ENCODE data around the gene DNAJA3.

DNAJA3 gene

DNA sequence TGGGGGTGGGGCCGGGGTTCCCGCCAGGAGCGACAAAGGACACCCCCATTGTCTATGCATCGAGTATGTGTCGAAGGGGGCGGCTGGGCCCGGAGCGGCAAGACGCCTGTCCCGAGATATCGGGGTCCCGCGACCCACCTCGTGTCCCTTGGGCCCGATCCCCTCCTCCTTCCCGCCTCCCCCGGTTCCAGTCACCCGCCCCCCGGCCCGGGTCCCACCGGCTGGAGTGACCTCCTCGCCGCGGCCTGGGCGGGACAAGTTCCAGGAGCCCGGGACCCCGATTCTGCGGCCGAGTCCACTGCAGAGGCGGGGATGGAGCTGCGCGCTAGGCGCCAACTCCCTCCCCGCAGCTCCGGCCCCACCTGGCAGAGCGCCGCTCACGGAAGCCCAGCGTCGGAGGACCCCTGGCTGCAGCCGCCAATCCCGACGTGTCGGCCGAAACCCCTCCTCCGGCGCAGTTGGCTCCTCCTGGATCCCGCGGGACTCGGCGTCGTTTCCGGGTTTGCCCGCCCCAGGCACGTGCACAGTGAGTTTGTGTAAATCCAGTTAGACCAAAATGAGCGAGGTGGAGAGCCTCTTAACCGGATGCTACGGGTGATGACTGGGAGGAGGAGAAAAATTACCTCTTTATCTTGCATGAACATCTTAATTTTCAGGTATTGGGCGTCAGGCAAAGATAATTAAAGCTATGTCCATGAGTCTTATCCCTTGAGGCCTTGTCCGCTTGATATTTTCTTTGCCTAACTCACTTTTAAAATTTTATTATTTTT, 48.7 kb downstream of the DNAJA3 start, which contains the start of gene NMRAL1:
Gene NMRAL1, minus strand, starts transcription at position 434 of the 770 bp plus-strand sequence. CDS start 493 bp downstream, outside the sequence.
- peak; percentile 74 to 88 for DNase-seq (ENCODE audit: low read depth in 2 of 2)

DNA sequence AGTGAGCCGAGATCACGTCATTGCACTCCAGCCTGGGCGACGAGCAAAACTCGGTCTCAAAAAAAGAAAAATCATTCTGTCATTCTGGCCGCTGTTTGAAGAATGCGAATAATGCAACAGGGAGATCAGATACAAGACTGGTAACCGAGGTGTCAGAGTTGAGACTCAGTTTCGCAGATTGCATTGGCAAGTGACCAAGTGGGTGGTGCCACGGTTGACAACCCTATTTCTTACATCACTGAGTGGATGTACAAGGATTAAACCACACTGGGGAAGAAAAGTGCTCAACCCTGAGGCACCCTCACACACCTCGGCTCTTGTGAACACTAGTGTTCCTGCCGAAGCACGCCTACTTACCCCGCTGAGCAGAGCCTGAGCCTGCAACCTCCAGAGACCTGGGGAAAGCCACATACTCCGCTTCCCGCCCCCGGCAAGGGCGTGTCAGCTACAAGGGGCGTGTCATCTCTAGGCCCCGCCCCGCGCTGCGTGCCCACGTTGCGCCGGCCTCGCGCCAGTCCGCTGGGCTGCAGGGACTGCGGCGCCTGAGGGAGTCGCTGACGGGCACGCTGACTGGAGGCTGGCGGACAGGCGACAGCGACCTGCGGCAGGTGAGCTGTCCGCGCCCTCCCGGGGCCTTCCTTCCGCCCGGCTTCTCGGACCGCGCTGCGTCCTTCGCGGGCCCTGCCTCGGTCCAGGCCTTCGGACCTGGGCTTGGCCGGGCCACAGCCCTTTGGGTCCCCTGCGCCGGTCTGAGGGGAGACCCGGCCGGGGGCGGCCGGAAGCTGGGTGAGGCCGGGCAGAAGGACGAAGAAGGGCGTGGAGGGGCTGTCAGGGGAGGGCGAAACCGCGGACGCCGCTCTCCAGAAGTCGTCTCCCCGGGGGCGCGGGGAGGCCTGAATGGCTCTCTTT, 50.5 kb downstream of the DNAJA3 start, which contains the start of gene HMOX2:
Gene HMOX2, plus strand, starts transcription at position 519 of the 909 bp plus-strand sequence. CDS start 29,127 bp downstream, outside the sequence.
- DNase-seq (ENCODE audit: low read depth in 2 of 2) = peak; percentile 92 to 93

DNA sequence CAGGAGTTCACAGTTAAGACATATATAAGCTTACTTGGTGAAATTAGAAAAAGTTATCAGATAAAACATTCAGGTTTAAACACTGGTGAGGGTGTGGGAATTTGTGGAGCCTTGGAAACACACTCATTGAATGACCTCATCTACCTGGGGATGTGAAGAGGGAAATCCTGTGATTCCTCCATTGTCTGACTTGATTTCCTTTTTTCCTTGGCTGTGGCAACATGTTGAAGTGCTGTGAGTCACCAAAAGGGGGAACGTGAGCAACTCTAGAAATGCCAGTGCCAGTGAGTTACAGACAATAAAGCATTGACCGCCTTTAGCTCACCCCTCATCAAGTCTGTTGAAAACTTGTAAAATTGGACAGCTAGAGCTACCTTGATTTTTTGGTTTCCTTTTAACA, 52.3 kb downstream of the DNAJA3 start:
- no peak for DNase-seq (ENCODE audit: low read depth in 2 of 2)

DNA sequence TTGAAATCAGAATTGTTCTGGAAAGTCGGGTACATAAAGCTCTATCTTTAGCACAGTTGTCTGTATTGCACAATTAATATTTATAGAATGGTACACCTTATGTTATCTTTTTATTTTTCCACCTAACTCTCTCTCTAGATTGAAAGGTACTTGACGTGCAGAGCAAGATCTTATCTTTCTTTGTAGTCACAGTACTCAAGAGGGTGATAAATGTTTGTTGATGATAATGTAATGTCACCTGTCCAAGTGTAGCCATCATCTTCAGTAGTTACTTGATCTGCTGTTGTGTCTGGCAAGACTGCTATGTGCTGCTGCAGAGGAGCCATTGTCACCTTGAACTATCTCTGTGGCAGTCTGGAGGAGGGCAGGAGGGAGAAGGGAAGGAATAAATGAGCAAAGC, 55.9 kb downstream of the DNAJA3 start:
- DNase-seq (ENCODE audit: low read depth in 2 of 2) = no peak

DNA sequence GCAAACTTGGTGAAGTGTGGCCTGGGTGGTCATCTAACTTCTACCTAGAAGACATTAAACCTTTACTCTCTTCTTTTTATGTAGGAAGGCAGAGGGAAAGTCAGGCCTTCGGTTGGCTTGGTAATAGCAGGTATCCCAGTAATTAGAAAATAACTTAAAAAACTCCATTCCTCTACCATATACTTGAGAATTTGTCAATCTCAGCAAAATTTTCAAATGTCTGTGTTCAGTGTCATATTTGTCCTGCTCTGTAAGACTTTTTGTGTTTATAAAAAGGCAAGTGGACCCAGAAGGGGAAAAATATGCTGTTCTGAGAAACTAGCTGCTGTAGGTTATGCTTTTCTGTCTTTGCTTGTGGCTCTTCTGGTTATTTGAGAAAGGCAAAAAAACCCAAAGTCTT, 56.3 kb downstream of the DNAJA3 start:
- no peak for DNase-seq (ENCODE audit: low read depth in 2 of 2)

DNA sequence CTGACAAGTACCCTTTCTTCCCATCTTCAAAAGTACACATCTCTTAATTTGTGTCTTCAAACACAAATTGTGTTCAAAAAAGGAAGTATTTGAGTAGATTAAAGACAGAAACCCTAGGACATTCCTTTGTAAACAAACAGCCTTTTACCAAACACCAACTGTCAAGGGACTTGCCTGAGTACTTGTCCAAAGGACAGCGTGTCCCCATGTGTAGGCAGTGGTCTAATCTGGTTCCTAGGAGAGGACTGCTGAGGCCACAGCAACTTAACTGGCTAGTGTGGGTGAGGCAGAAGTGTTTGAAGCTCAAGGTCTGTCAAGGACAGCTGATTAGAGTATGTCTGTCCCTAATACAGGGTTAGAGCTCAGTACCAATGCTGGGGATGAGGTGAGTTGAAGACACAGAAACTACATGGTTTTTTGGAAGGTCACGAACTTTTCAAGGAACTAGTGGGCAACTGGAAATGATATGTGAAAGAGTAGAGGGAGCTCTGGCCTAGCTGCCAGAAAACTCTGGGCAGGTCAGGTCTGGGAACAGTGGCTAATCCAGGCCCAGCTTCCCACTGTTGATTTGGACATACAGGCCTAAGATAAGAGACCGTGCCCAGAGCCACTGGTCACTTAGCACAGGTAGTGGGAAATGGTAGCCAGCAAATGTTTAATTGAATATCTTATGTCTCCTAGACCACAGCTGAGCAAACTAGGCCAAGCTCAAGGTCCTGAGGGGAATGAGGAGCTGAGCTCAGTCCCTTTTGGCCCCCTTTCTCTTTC, 60.6 kb downstream of the DNAJA3 start:
- no peak for DNase-seq (ENCODE audit: low read depth in 2 of 2)

DNA sequence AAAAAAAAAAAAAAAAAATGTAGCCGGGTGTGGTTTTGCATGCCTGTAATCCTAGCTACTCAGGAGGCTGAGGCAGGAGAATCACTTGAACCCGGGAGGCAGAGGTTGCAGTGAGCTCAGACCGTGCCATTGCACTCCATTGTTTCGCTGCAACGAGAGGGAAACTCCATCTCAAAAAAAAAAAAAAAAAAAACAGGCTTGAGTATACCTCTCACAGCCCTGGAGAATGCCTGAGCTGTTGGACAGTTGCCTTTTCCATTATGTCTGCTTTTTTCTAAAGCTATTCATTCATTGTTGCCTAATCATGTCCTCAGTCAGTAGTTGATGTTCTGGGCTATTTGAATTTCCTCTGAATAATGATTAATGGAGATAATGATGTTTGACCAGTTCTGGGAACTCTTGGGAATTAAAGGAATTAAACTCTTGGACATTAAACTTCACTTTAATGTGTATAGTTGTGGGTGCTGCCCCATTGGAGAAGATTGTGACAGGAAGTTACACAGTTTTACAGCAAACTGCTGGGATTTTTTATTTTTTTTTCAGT, 62.4 kb downstream of the DNAJA3 start:
- DNase-seq (ENCODE audit: low read depth in 2 of 2) = no peak

DNA sequence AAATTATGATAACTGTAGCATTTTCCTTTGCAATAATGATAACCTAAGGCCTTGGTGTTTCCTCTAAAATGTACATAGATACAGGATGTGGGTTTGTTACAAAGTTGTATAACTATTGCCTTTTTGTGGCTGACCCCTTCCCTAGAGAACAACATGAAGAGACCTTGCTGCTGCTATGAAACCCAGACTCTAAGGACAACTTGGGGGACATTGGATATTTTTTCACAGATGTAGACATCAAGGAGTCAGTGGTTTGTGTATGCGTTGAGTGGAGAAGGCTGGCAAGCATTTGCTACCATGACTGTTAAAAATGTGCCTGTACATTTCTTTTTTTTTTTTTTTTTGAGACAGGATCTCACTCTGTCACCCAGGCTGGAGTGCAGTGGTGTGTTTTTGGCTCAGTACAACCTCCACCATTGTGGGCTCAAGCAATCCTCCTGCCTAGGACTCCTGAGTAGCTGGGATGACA, 62.9 kb downstream of the DNAJA3 start:
- DNase-seq (ENCODE audit: low read depth in 2 of 2) = no peak

DNA sequence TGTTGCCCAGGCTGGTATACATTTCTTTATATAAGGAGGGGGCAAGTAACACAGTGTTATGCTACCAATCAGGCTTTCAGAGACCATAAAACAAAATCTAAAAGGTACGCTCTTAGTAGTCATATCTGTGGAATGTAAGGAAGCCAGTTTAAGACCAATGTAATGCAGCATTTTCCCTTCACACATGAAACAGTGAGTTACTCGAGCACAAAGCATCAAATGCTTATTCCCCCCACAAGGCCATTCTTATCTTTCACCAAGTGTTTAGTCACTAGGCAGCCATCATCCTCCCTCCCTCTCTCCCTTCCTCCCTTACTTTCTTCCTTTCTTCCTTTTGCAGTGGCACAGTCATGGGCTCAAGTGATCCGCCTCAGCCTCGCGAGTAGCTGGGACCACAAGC, 63.4 kb downstream of the DNAJA3 start:
- no peak for DNase-seq (ENCODE audit: low read depth in 2 of 2)

DNA sequence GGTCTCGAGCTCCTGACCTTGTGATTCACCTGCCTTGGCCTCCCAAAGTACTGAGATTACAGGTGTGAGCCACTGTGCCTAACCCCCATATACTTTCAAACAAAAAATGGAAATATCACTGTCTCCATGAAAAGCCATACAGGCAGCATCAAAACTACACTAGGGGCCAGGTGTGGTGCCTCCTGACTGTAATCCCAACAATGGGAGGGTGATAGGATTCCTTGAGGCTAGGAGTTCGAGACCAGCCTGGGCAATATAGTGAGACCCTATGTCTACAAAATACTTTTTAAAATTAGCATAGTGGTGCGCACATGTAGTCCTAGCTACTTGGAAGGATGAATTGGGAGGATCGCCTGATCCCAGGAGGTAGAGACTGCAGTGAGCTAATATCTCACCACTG, 66.2 kb downstream of the DNAJA3 start:
- DNase-seq (ENCODE audit: low read depth in 2 of 2) = no peak

DNA sequence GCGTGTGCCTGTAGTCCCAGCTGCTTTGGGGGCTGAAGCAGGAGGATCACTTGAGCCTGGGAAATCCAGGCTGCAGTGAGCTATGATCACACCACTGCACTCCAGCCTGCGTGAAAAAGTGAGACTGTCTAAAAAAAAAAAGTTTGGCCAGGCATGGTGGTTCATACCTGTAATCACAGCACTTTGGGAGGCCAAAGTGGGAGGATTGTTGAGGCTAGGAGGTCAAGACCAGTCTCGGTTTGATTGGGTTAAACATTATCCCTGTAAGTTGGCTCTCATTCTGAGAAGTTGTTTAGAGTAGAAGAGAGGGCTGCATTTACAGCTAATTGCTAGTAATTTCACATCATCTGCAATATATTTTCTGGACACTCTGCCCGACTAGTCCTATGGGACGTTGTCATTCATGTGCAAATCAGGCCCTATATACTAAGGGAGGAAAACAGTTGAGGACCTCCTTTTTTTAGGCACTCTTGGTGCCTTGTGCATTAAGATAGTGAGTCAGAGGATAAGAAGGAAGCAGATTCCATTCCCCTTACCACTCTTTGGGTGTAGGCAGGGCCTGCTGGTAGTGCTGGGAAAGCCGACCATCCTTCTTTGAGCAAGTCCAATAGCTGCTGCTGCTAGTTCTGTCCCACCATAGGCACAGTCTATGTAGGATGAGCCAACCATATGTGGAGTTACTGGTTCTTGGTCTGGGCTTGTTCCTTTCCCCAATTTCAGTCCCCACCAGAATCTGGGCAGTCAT, 69.2 kb downstream of the DNAJA3 start:
- no peak for DNase-seq (ENCODE audit: low read depth in 2 of 2)

DNA sequence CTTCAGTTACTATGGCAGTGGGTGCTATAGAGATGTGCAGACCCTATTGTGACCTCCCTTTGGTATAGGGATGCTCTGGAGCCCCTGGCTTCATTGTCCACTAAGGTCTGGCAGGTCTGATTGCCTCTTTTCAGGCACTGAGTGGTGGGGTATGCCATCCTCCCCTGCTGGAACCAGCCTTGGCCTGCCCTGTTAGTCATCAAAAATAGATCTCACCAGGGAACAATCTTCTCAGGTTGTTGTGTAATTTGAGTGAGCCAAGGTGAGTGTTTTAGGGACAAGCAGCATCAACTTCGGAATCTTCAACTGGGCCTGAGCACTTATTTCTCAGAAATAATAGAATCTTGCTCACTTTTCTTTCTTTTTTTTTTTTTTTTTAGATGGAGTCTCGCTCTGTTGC, 70.1 kb downstream of the DNAJA3 start:
- no peak for DNase-seq (ENCODE audit: low read depth in 2 of 2)

DNA sequence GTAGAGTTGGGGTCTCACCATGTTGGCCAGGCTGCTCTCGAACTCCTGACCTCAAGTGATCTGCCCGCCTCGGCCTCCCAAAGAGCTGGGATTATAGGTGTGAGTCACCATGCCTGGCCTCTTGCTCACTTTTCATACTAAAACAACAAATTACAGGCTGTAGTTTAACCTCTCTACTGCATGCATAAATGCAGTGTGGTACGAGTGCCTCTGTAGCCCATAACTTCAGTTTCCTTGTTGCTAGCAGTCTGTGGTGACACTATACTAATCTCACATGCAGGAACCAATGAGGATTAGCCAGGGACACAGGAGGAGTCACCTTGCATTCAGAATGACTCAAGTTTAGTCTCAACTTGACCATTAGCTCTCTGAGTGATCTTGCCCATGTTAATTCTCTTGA, 70.6 kb downstream of the DNAJA3 start:
- no peak for DNase-seq (ENCODE audit: low read depth in 2 of 2)

DNA sequence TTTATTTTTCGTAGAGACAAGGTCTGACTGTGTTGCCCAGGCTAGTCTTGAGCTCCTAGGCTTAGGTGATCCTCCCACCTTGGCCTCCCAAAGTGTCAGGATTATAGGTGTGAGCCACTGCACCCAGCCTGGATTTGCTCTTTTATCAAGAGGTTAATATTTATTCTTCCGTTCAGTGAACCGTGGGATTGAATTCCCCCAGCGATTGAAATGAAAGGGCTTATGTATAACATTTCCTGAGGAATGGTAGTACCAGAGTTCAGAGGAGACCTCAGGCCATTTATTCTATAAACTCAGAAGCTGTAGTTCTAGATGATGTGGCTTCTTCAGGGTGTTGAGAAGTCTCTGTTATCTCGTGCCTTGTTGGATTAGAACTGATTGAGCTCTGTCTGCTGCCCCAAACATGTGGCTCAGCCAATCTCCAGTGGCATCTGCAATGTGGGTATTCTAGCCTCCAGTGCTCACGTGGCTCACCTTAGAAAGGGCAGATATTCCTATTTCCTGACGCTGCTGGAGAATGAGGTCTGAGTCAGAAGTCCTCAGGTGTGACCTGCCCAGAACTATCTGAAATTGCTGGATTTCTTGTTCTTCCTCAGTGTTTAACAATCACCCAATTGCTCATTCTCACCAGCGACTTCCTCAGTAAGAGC, 73.0 kb downstream of the DNAJA3 start:
- no peak for DNase-seq (ENCODE audit: low read depth in 2 of 2)

DNA sequence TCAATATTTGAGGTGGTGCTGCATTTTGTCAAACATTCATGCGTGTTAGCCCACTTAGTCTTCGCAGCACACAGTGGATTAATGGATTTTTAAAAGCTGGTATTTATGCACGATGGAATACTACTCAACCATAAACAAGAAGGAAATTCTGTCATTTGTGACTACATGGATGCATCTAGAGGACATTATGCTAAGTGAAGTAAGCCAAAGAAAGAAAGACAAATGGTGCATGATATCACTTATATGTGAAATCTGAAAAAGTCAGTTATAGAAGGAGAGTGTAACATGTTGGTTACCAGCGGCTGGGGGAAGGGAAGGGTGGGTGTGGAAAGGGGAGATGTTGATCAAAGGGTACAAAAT, 73.5 kb downstream of the DNAJA3 start:
- DNase-seq (ENCODE audit: low read depth in 2 of 2) = no peak

DNA sequence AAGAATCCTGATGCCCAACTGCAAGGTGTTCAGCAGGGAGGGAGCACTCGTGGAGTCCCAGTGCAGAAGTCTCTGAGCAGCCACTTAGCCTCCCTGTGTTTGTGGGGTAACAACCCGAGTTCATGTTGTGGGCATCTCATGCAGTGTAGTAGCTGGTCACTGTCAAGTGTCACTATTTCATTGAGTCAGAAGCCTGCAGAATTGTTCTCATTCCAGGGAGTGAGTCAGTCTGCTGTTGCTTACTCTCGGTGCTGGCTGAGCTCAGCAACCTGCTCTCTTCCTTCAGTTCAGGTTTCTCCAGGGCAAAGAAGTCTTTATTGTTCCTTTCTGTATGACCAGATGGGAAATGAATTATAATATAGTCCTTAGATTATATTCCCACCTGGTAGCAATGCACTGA, 74.6 kb downstream of the DNAJA3 start:
- DNase-seq (ENCODE audit: low read depth in 2 of 2) = no peak

DNA sequence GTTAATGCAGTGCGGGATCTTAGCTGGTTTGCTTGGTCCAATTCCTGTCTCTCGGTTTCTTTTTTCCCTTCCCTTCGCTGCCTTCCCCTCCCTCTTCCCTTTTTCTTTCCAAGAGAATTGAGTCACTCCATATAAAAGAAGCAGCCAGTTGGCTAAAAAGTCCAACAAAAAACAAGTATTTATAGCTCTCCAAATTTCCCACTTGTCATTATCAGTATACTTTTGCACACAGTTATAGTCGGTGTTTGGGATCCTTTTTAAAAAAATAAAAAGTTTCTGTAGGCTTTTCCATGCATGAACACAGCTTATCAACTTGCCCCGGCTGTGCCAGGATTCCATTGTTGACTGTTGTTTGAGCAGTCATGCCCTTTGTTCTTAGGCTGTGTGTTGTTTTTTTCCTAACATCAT, 75.4 kb downstream of the DNAJA3 start:
- DNase-seq (ENCODE audit: low read depth in 2 of 2) = no peak

DNA sequence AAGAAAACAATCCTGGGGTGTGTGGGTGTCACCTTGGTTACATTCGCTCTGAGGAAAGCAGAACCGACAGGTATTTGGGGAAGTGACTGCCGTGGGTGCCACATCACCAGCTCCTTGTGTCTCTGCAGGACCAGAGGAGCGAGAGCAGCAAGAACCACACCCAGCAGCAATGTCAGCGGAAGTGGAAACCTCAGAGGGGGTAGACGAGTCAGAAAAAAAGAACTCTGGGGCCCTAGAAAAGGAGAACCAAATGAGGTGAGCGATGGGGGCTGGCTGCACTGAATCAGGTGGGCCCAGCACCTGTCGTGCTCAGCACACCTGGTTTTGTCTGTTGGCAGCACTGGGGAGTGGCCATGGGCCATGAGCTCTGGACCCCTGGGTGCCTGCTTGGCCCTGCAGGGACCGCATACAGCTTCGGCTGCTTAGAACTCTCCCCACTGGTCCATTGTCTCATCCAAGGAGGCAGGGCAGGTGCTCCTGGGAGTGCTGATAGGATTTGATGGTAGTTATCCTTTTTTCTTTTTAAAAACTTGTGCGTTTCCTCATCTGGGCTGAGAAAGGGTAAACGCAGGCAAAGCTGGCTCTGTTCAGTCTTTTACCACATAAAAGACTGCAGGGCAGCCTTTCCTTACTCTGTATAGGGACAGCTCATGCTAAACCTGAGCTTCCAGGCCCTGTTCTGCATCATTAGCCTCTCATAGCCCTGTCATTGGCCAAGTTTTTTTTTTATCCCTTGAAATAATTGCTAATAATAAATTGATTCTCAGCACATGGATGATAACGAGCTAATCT, 79.9 kb downstream of the DNAJA3 start:
- peak; percentile 43 for DNase-seq (ENCODE audit: low read depth in 2 of 2)
